IMR-90 (cell line): Measurements from ENCODE around the gene ERC2. TPM values are rescaled to one million over a fixed set of nuclear protein-coding genes. Genes with fewer than 3 reads are reported as not detected.

Experiments
- ATAC-seq: fragments of 200-7000 bp; cut with Tn5 transposase; 2 replicates; pipeline ENCODE4 v1.9.1; 2020; ENCODE audit warnings: low read depth, mild to moderate bottlenecking, moderate library complexity
- BruUV-seq: library from RNA; stranded (reverse); fragments of 400-500 nt; replicated peaks from 2 replicates; lab custom pipeline; 2021; lab: Mats Ljungman, UMichigan
- CTCF ChIA-PET: fragments of 300-600 bp; formaldehyde crosslinking; extraction: SDS; loops from one replicate; lab custom pipeline; 2021; ENCODE audit warnings: antibody characterized with exemption; lab: Yijun Ruan, JAX
- POLR2A ChIA-PET: fragments of 300-600 bp; sonication (Branson Sonifier 250); formaldehyde crosslinking; loops from one replicate; lab custom pipeline; 2022; ENCODE audit warnings: antibody characterized with exemption; ENCODE audit not compliant: unreplicated experiment; lab: Charles Lee
- DNase-seq: peaks from one replicate; pipeline ENCODE4 v3.0.0; 2013
- H2AFZ ChIP-seq: replicated peaks from 2 replicates; pipeline ENCODE3; 2013; ENCODE audit warnings: low read length, mild to moderate bottlenecking; ENCODE audit not compliant: poor library complexity
- H2AK5ac ChIP-seq: 2 replicates; pipeline ENCODE4 v1.6.1; 2013; ENCODE audit warnings: low read depth, low read length, inconsistent platforms
- H2AK9ac ChIP-seq: replicated peaks from 2 replicates; pipeline ENCODE3; 2013; ENCODE audit warnings: mild to moderate bottlenecking, low read depth, low read length, moderate library complexity; ENCODE audit not compliant: poor library complexity
- H2BK120ac ChIP-seq: 2 replicates; pipeline ENCODE4 v1.6.1; 2013; ENCODE audit warnings: low read depth, low read length, inconsistent platforms
- H2BK15ac ChIP-seq: 3 replicates; pipeline ENCODE4 v1.6.1; 2013; ENCODE audit warnings: low read depth, low read length, inconsistent platforms
- H2BK20ac ChIP-seq: 2 replicates; pipeline ENCODE4 v1.6.1; 2013; ENCODE audit warnings: low read depth, mild to moderate bottlenecking, inconsistent platforms, low read length, moderate library complexity
- H2BK5ac ChIP-seq: 2 replicates; pipeline ENCODE4 v1.6.1; 2013; ENCODE audit warnings: mild to moderate bottlenecking, low read depth, low read length, inconsistent platforms; ENCODE audit not compliant: poor library complexity, severe bottlenecking
- H3K14ac ChIP-seq: replicated peaks from 2 replicates; pipeline ENCODE4 v1.6.1; 2013; ENCODE audit warnings: low read depth, low read length, inconsistent platforms
- H3K18ac ChIP-seq: 2 replicates; pipeline ENCODE4 v1.6.1; 2013; ENCODE audit warnings: low read depth, low read length, control low read depth
- H3K23ac ChIP-seq: 2 replicates; pipeline ENCODE4 v1.6.1; 2013; ENCODE audit warnings: low read depth, low read length, inconsistent platforms
- H3K27ac ChIP-seq: 2 replicates; pipeline ENCODE4 v1.5.1; 2013; ENCODE audit warnings: mild to moderate bottlenecking, control low read depth, low read length; ENCODE audit not compliant: insufficient read depth
- H3K27me3 ChIP-seq: 2 replicates; pipeline ENCODE4 v1.6.1; 2013; ENCODE audit warnings: low read length; ENCODE audit not compliant: control insufficient read depth, insufficient read depth
- H3K36me3 ChIP-seq: 2 replicates; pipeline ENCODE4 v1.6.1; 2013; ENCODE audit warnings: low read length, mixed read lengths; ENCODE audit not compliant: control insufficient read depth, insufficient read depth
- H3K4ac ChIP-seq: 2 replicates; pipeline ENCODE4 v1.6.1; 2013; ENCODE audit warnings: low read depth, low read length, inconsistent platforms
- H3K4me1 ChIP-seq: 2 replicates; pipeline ENCODE4 v1.6.1; 2013; ENCODE audit warnings: low read length, mixed read lengths; ENCODE audit not compliant: control insufficient read depth, insufficient read depth
- H3K4me2 ChIP-seq: 2 replicates; pipeline ENCODE4 v1.6.1; 2013; ENCODE audit warnings: low read depth, mild to moderate bottlenecking, control low read depth, low read length, moderate library complexity
- H3K4me3 ChIP-seq: 2 replicates; pipeline ENCODE4 v1.5.1; 2013; ENCODE audit warnings: low read depth, mild to moderate bottlenecking, control low read depth, low read length, moderate library complexity; ENCODE audit not compliant: insufficient read depth
- H3K56ac ChIP-seq: 2 replicates; pipeline ENCODE4 v1.6.1; 2013; ENCODE audit warnings: low read length, inconsistent platforms; ENCODE audit not compliant: insufficient read depth; ENCODE audit errors: extremely low read depth
- H3K79me1 ChIP-seq, 2 experiments: 2 replicates each; pipeline ENCODE4 v1.6.1; 2013; ENCODE audit warnings: low read length in 2 of 2, inconsistent platforms in 1 of 2, low read depth in 1 of 2
- H3K9ac ChIP-seq: 2 replicates; pipeline ENCODE4 v1.6.1; 2013; ENCODE audit warnings: low read depth, low read length, control low read depth
- H3K9me1 ChIP-seq: 2 replicates; pipeline ENCODE4 v1.6.1; 2013; ENCODE audit warnings: low read length, inconsistent platforms; ENCODE audit not compliant: insufficient read depth
- H3K9me3 ChIP-seq: 2 replicates; pipeline ENCODE4 v1.6.1; 2013; ENCODE audit warnings: low read length; ENCODE audit not compliant: control insufficient read depth, insufficient read depth
- H4K20me1 ChIP-seq: 2 replicates; pipeline ENCODE4 v1.6.1; 2013; ENCODE audit warnings: low read length, inconsistent platforms; ENCODE audit not compliant: insufficient read depth
- H4K5ac ChIP-seq: 2 replicates; pipeline ENCODE4 v1.6.1; 2013; ENCODE audit warnings: mild to moderate bottlenecking, low read depth, low read length, control low read depth
- H4K8ac ChIP-seq, 2 experiments: 2 replicates each; pipeline ENCODE4 v1.6.1; 2013; ENCODE audit warnings: low read depth in 2 of 2, low read length in 2 of 2, control low read depth in 1 of 2, inconsistent platforms in 1 of 2
- H4K91ac ChIP-seq: 2 replicates; pipeline ENCODE4 v1.6.1; 2013; ENCODE audit warnings: low read depth, low read length, inconsistent platforms; ENCODE audit not compliant: insufficient read depth
- BHLHE40 ChIP-seq: fragments of 150-350 bp; IDR thresholded peaks from 2 replicates; pipeline ENCODE4 v1.6.1; 2016; ENCODE audit warnings: mild to moderate bottlenecking, low read depth, low read length
- CEBPB ChIP-seq: IDR thresholded peaks from 2 replicates; pipeline ENCODE4 v1.6.1; 2012; ENCODE audit warnings: low read depth, low read length, improper control_type of control experiment
- CHD1 ChIP-seq: IDR thresholded peaks from 2 replicates; pipeline ENCODE4 v1.6.1; 2012; ENCODE audit warnings: low read depth, low read length, improper control_type of control experiment
- FOS ChIP-seq: fragments of 150-350 bp; IDR thresholded peaks from 2 replicates; pipeline ENCODE4 v1.6.1; 2016; ENCODE audit warnings: low read depth, low read length
- MAFK ChIP-seq: IDR thresholded peaks from 2 replicates; pipeline ENCODE4 v1.6.1; 2012; ENCODE audit warnings: low read depth, low read length, improper control_type of control experiment
- MAZ ChIP-seq: IDR thresholded peaks from 2 replicates; pipeline ENCODE4 v1.6.1; 2012; ENCODE audit warnings: low read depth, mild to moderate bottlenecking, low read length, improper control_type of control experiment, moderate library complexity, borderline replicate concordance
- MXI1 ChIP-seq: IDR thresholded peaks from 2 replicates; pipeline ENCODE4 v1.6.1; 2012; ENCODE audit warnings: low read depth, mild to moderate bottlenecking, low read length, moderate library complexity, borderline replicate concordance
- NFE2L2 ChIP-seq: fragments of 150-350 bp; IDR thresholded peaks from 2 replicates; pipeline ENCODE4 v1.6.1; 2016; ENCODE audit warnings: low read depth, mild to moderate bottlenecking, low read length
- POLR2A ChIP-seq: IDR thresholded peaks from 2 replicates; pipeline ENCODE4 v1.6.1; 2012; ENCODE audit warnings: mild to moderate bottlenecking, low read depth, low read length
- RAD21 ChIP-seq: IDR thresholded peaks from 2 replicates; pipeline ENCODE4 v1.6.1; 2012; ENCODE audit warnings: low read length, improper control_type of control experiment
- RCOR1 ChIP-seq: IDR thresholded peaks from 2 replicates; pipeline ENCODE4 v1.6.1; 2012; ENCODE audit warnings: mild to moderate bottlenecking, low read length, improper control_type of control experiment; ENCODE audit not compliant: insufficient replicate concordance
- RFX5 ChIP-seq: IDR thresholded peaks from 2 replicates; pipeline ENCODE4 v1.8.0; 2012; ENCODE audit warnings: low read depth, mild to moderate bottlenecking, low read length, moderate library complexity
- SMC3 ChIP-seq: fragments of 150-350 bp; IDR thresholded peaks from 2 replicates; pipeline ENCODE4 v1.6.1; 2016; ENCODE audit warnings: low read depth, mild to moderate bottlenecking, antibody characterized with exemption, low read length, moderate library complexity
- WGBS, 2 experiments: methylation state at CpG; one replicate each; pipeline versions ENCODE4 v1.1.5 to v1.1.7; 2013; ENCODE audit warnings: missing lambda C conversion rate in 2 of 2; ENCODE audit not compliant: insufficient read length in 1 of 2; ENCODE audit errors: extremely low coverage in 2 of 2; 5-methylcytosine and 5-hydroxymethylcytosine counted together
- dilution Hi-C: fragments of 300-500 bp; cut with HindIII; formaldehyde crosslinking; loops from one replicate; pipeline ENCODE4 v1.14.3; 2018; ENCODE audit warnings: low sequenced_read_pairs; ENCODE audit not compliant: unreplicated experiment
- in situ Hi-C: fragments of 300-500 bp; cut with MboI; formaldehyde crosslinking; loops from 3 replicates; pipeline ENCODE4 v1.14.3; 2019; ENCODE audit warnings: low sequenced_read_pairs, inconsistent platforms, mixed read lengths
- intact Hi-C: fragments of 100-400 bp; cut with micrococcal nuclease; formaldehyde crosslinking; loops from 2 replicates; pipeline ENCODE4 v1.10.0; 2022
- polyA plus RNA-seq, 3 experiments: library from polyadenylated mRNA; depleted of rRNA; stranded (reverse); fragments of >200 nt; gene quantifications; 2 replicates each; pipeline ENCODE4 v1.2.3, GENCODE V29; 2012; ENCODE audit warnings: low replicate concordance in 1 of 3
- total RNA-seq: library from RNA; depleted of rRNA; stranded (reverse); fragments of >200 nt; gene quantifications from 2 replicates; pipeline ENCODE4 v1.2.3, GENCODE V29; 2012
- TF ChIP-seq, protein P1 (sequence below): fragments of 150-350 bp; IDR thresholded peaks from 2 replicates; pipeline ENCODE4 v1.6.1; 2016; ENCODE audit warnings: low read depth, mild to moderate bottlenecking, low read length, moderate library complexity, borderline replicate concordance
- TF ChIP-seq, protein P2 (sequence below): conservative IDR thresholded peaks from 2 replicates; pipeline ENCODE4 v1.5.1; 2012; ENCODE audit warnings: mild to moderate bottlenecking, low read depth, low read length, improper control_type of control experiment
- TF ChIP-seq, protein P3 (sequence below): fragments of 150-350 bp; IDR thresholded peaks from 2 replicates; pipeline ENCODE4 v1.6.1; 2017; ENCODE audit warnings: mild to moderate bottlenecking, antibody characterized with exemption, low read length, low read depth

The ERC2 gene
- total and polyA plus RNA-seq, 2 of the 4 experiments (the other 2 are of a cell fraction), result 0.17 to 0.18 TPM

DNA sequence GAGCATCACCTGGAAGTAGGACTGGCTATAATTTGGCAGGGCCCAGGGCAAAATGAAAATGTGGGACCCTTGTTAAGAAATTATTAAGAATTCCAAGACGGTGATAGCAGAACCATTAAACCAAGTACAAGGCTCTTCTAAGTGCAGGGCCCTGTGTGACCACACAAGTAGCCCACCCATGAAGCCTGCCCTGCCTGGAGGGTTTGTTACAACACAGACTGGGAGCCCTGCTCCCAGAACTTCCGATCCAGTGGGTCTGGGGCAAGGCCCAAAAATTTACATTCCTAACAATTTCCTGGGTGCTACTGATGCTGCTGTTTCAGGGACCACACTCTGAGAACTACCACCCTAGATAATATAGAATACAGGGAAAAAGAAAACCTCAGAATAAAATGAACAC, 666.6 kb downstream of the ERC2 start:
- no peaks in the 10 kb centered on the region for H3K79me1 ChIP-seq
- no peak for ATAC-seq
- DNase-seq, result no peak
- no peak overlapping the region for H4K5ac ChIP-seq
- dilution Hi-C loops, result no loop called here
- no peaks in the 10 kb centered on the region for H3K4me1 ChIP-seq
- no peak overlapping the region for H3K27ac ChIP-seq
- H3K23ac ChIP-seq, result no peak overlapping the region
- no peak overlapping the region for H3K4ac ChIP-seq
- H2BK120ac ChIP-seq, result no peak overlapping the region
- POLR2A ChIA-PET, result no interaction called here
- H2AFZ ChIP-seq, result no peak overlapping the region
- H3K36me3 ChIP-seq, result no peaks in the 10 kb centered on the region
- TF ChIP-seq, protein P1, sequence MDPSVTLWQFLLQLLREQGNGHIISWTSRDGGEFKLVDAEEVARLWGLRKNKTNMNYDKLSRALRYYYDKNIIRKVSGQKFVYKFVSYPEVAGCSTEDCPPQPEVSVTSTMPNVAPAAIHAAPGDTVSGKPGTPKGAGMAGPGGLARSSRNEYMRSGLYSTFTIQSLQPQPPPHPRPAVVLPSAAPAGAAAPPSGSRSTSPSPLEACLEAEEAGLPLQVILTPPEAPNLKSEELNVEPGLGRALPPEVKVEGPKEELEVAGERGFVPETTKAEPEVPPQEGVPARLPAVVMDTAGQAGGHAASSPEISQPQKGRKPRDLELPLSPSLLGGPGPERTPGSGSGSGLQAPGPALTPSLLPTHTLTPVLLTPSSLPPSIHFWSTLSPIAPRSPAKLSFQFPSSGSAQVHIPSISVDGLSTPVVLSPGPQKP, result no peak
- TF ChIP-seq RCOR1 (no peak), SMC3 (no peak), MAFK (no peak), MXI1 (no peak), POLR2A (no peak), NFE2L2 (no peak), CHD1 (no peak), RFX5 (no peak), RAD21 (no peak), MAZ (no peak), CEBPB (no peak), BHLHE40 (no peak), FOS (no peak)
- TF ChIP-seq, protein P2, sequence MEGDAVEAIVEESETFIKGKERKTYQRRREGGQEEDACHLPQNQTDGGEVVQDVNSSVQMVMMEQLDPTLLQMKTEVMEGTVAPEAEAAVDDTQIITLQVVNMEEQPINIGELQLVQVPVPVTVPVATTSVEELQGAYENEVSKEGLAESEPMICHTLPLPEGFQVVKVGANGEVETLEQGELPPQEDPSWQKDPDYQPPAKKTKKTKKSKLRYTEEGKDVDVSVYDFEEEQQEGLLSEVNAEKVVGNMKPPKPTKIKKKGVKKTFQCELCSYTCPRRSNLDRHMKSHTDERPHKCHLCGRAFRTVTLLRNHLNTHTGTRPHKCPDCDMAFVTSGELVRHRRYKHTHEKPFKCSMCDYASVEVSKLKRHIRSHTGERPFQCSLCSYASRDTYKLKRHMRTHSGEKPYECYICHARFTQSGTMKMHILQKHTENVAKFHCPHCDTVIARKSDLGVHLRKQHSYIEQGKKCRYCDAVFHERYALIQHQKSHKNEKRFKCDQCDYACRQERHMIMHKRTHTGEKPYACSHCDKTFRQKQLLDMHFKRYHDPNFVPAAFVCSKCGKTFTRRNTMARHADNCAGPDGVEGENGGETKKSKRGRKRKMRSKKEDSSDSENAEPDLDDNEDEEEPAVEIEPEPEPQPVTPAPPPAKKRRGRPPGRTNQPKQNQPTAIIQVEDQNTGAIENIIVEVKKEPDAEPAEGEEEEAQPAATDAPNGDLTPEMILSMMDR, result no peak
- TF ChIP-seq, protein P3, sequence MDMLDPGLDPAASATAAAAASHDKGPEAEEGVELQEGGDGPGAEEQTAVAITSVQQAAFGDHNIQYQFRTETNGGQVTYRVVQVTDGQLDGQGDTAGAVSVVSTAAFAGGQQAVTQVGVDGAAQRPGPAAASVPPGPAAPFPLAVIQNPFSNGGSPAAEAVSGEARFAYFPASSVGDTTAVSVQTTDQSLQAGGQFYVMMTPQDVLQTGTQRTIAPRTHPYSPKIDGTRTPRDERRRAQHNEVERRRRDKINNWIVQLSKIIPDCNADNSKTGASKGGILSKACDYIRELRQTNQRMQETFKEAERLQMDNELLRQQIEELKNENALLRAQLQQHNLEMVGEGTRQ, result no peak
- H3K27me3 ChIP-seq, result no peaks in the 10 kb centered on the region
- H3K9me1 ChIP-seq, result no peaks in the 10 kb centered on the region
- H2BK20ac ChIP-seq, result no peak overlapping the region
- no peaks in the 10 kb centered on the region for H3K9me3 ChIP-seq
- no peak overlapping the region for H2BK5ac ChIP-seq
- no peak overlapping the region for H2AK5ac ChIP-seq
- no peak overlapping the region for H3K9ac ChIP-seq
- no peak overlapping the region for H3K18ac ChIP-seq
- BruUV-seq, result no TSS peak
- in situ Hi-C loops, result no loop called here
- no peaks in the 10 kb centered on the region for H4K20me1 ChIP-seq
- H2BK15ac ChIP-seq, result no peak overlapping the region
- CTCF ChIA-PET, result no interaction called here
- no CpG with 5 or more reads among the region's 2 CpGs for WGBS, 2 experiments
- no peak overlapping the region for H3K4me3 ChIP-seq
- no peak overlapping the region for H3K4me2 ChIP-seq
- no peak overlapping the region for H2AK9ac ChIP-seq
- H4K8ac ChIP-seq, result no peak overlapping the region
- no peak overlapping the region for H3K56ac ChIP-seq
- intact Hi-C loops, result no loop called here
- no peak overlapping the region for H3K14ac ChIP-seq
- H4K91ac ChIP-seq, result no peak overlapping the region
